GM19467 (cell line): ENCODE measurements around the gene ZNF280B.
"Not testable (repeated sequence)": the region's sequence is repeated elsewhere in the genome, so short reads cannot be mapped to it uniquely, and the experiment has no call there.

Experiments
- ATAC-seq: cut with Tn5 transposase; IDR thresholded peaks from one replicate; pipeline ENCODE4 v1.9.1; 2021; ENCODE audit warnings: mild to moderate bottlenecking, moderate library complexity; ENCODE audit not compliant: unreplicated experiment

Gene ZNF280B

GRCh38 chr22:22465094-22465602 lies 43.4 kb downstream of the ZNF280B start:
- no peak for ATAC-seq

- ATAC-seq, result no peak
Observed at GRCh38 chr22:22464541-22465054, 43.9 kb downstream of the ZNF280B start.

- ATAC-seq, result no peak
Observed at GRCh38 chr22:22463855-22464540, 44.5 kb downstream of the ZNF280B start.

- no peak for ATAC-seq
Observed at GRCh38 chr22:22462813-22463567, 45.6 kb downstream of the ZNF280B start.

GRCh38 chr22:22461583-22461982 lies 47.0 kb downstream of the ZNF280B start:
- ATAC-seq, result no peak

- no peak for ATAC-seq
Observed at GRCh38 chr22:22461111-22461510, 47.4 kb downstream of the ZNF280B start.

- no peak for ATAC-seq
Observed at GRCh38 chr22:22460635-22461034, 47.9 kb downstream of the ZNF280B start.

GRCh38 chr22:22460060-22460459 lies 48.5 kb downstream of the ZNF280B start:
- no peak for ATAC-seq

- ATAC-seq, result no peak
Observed at GRCh38 chr22:22458896-22459588, 49.5 kb downstream of the ZNF280B start.

GRCh38 chr22:22458387-22458786 lies 50.2 kb downstream of the ZNF280B start:
- no peak for ATAC-seq

GRCh38 chr22:22454997-22455396 lies 53.5 kb downstream of the ZNF280B start:
- ATAC-seq, result no peak

- no peak for ATAC-seq
Observed at GRCh38 chr22:22452996-22453686, 55.4 kb downstream of the ZNF280B start.

- no peak for ATAC-seq
Observed at GRCh38 chr22:22452211-22452610, 56.3 kb downstream of the ZNF280B start.

GRCh38 chr22:22450343-22450839 lies 58.2 kb downstream of the ZNF280B start:
- no peak for ATAC-seq

- ATAC-seq, result no peak
Observed at GRCh38 chr22:22449819-22450218, 58.7 kb downstream of the ZNF280B start.

- ATAC-seq, result no peak
Observed at GRCh38 chr22:22446517-22446916, 62.0 kb downstream of the ZNF280B start.

GRCh38 chr22:22444007-22444589 lies 64.4 kb downstream of the ZNF280B start:
- ATAC-seq, result not testable (repeated sequence)

- ATAC-seq, result no peak
Observed at GRCh38 chr22:22442928-22443709, 65.4 kb downstream of the ZNF280B start.

- not testable (repeated sequence) for ATAC-seq
Observed at GRCh38 chr22:22441626-22442025, 66.9 kb downstream of the ZNF280B start.
